Measurements from ENCODE around the gene NLK. TPM values are rescaled to one million over a fixed set of nuclear protein-coding genes. Genes with fewer than 3 reads are reported as not detected.

NLK gene
- total and polyA plus RNA-seq, 2 donors (not counting 1 experiment from before 2014, with no cell fraction given), result 12.7 to 24.8 TPM

DNA sequence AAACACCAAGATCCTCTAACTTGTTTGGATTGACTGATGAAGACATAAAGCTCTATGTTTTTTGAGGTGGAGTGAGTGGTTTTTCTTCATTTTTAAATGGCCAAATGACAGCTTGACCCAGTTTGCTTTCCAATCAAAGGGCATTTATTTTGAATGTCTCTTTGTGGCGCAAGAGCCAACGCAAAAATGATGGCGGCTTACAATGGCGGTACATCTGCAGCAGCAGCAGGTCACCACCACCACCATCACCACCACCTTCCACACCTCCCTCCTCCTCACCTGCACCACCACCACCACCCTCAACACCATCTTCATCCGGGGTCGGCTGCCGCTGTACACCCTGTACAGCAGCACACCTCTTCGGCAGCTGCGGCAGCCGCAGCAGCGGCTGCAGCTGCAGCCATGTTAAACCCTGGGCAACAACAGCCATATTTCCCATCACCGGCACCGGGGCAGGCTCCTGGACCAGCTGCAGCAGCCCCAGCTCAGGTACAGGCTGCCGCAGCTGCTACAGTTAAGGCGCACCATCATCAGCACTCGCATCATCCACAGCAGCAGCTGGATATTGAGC is 329 bp downstream of the NLK start:
- DNase-seq, result no peak
- POLR2A ChIA-PET, result no interaction called here
- H3K27me3 Mint-ChIP-seq, result no peaks in the 10 kb centered on the region
- peaks cover 60% of the 10 kb centered on the region for H3K4me1 Mint-ChIP-seq
- peak overlapping the region; percentile 79 for H3K9ac ChIP-seq (ENCODE audit: low read length)
- no peaks in the 10 kb centered on the region for H3K27me3 ChIP-seq (replicated peaks in 1 of 4; ENCODE audit: control extremely low read depth in 1 of 4, control insufficient read depth in 3 of 4, insufficient read depth in 4 of 4, low read length in 3 of 4)
- H4K20me1 ChIP-seq (ENCODE audit: control insufficient read depth, insufficient read depth, low read length, poor library complexity, severe bottlenecking), result no peaks in the 10 kb centered on the region
- TF ChIP-seq CTCF (IDR thresholded peaks at IDR 0.05) (no peak), EZH2 (IDR thresholded peaks at IDR 0.05; ENCODE audit: borderline replicate concordance, insufficient read depth, low read depth, low read length, poor library complexity, severe bottlenecking) (no peak)
- peak overlapping the region in 1 of 5 experiments; percentile 78 for H3K4me3 ChIP-seq (ENCODE audit: control extremely low read depth in 1 of 5, extremely low read depth in 1 of 5, insufficient read depth in 1 of 5, low read depth in 2 of 5, low read length in 4 of 5)
- peak overlapping the region; percentile 82 for H3K4me2 ChIP-seq (replicated peaks; ENCODE audit: low read depth, low read length, poor library complexity, severe bottlenecking)
- no peak overlapping the region for H3K27ac ChIP-seq (ENCODE audit: low read length in 2 of 2)
- peaks cover 58% of the 10 kb centered on the region for H3K79me2 ChIP-seq (ENCODE audit: control insufficient read depth, insufficient read depth, low read length)
- peak overlapping the region; percentile 55 for H3K27ac Mint-ChIP-seq
- H3K9me3 ChIP-seq (ENCODE audit: control extremely low read depth in 1 of 3, control insufficient read depth in 2 of 3, insufficient read depth in 1 of 3, low read length in 2 of 3), result peaks cover 0 to 5% (median 0%) of the 10 kb centered on the region in 3 donors
- H2AFZ ChIP-seq (ENCODE audit: insufficient read depth, low read depth, low read length, poor library complexity, severe bottlenecking), result no peak overlapping the region
- H3K4me3 Mint-ChIP-seq, result peak overlapping the region; percentile 87
- no peaks in the 10 kb centered on the region for H3K36me3 ChIP-seq (replicated peaks in 1 of 2; ENCODE audit: control extremely low read depth in 1 of 2, control insufficient read depth in 1 of 2, extremely low read depth in 1 of 2, insufficient read depth in 2 of 2, low read length in 1 of 2)
- no peaks in the 10 kb centered on the region for H3K9me3 Mint-ChIP-seq (ENCODE audit: insufficient read depth)
- no peak for ATAC-seq (ENCODE audit: low read depth)
- WGBS (ENCODE audit: insufficient coverage), result 97% methylated on average over 13 of the region's 16 CpGs
- CTCF ChIA-PET, result no interaction called here
- intact Hi-C loops (cut with micrococcal nuclease), result loop anchor here (5.0 to 10.0 kb wide), 2 partner anchors 54 to 98 kb away; no protein-coding TSS in a partner anchor
- peaks cover 40 to 56% of the 10 kb centered on the region in 2 donors for H3K4me1 ChIP-seq (ENCODE audit: control insufficient read depth in 2 of 2, insufficient read depth in 2 of 2, low read length in 2 of 2)

DNA sequence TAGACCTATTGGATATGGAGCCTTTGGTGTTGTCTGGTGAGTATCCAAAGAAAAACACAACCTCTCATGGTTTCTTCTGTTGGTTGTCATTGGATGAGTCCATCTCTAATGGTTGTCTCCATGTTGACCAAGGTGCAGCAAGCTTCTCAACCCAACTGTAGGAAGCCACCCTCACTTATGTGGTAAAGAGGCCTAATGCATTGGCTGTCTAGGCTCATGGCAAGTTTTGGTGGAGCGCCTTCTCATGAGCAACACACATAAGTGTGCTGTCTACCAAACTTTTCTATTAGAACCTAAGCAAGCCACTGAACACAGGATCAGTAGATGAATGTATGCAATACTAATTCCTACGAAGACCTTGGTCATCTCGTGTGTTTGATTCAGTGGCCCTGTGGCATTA is 819 bp downstream of the NLK start:
- Histone ChIP-seq H3K79me2 (ENCODE audit: control insufficient read depth, insufficient read depth, low read length) (peaks cover 63% of the 10 kb centered on the region), H4K20me1 (ENCODE audit: control insufficient read depth, insufficient read depth, low read length, poor library complexity, severe bottlenecking) (no peaks in the 10 kb centered on the region), H3K9me3 (ENCODE audit: control extremely low read depth in 1 of 3, control insufficient read depth in 2 of 3, insufficient read depth in 1 of 3, low read length in 2 of 3) (peaks cover 0 to 5% (median 0%) of the 10 kb centered on the region in 3 donors), H3K27me3 (replicated peaks in 1 of 4; ENCODE audit: control extremely low read depth in 1 of 4, control insufficient read depth in 3 of 4, insufficient read depth in 4 of 4, low read length in 3 of 4) (no peaks in the 10 kb centered on the region), H3K4me2 (replicated peaks; ENCODE audit: low read depth, low read length, poor library complexity, severe bottlenecking) (peak overlapping the region; percentile 82), H3K9ac (ENCODE audit: low read length) (peak overlapping the region; percentile 12), H3K27ac (ENCODE audit: low read length in 2 of 2) (no peak overlapping the region), H3K4me3 (ENCODE audit: control extremely low read depth in 1 of 5, extremely low read depth in 1 of 5, insufficient read depth in 1 of 5, low read depth in 2 of 5, low read length in 4 of 5) (no peak overlapping the region), H3K4me1 (ENCODE audit: control insufficient read depth in 2 of 2, insufficient read depth in 2 of 2, low read length in 2 of 2) (peaks cover 40 to 56% of the 10 kb centered on the region in 2 donors), H2AFZ (ENCODE audit: insufficient read depth, low read depth, low read length, poor library complexity, severe bottlenecking) (no peak overlapping the region), H3K36me3 (replicated peaks in 1 of 2; ENCODE audit: control extremely low read depth in 1 of 2, control insufficient read depth in 1 of 2, extremely low read depth in 1 of 2, insufficient read depth in 2 of 2, low read length in 1 of 2) (no peaks in the 10 kb centered on the region)
- DNase-seq, result no peak
- TF ChIP-seq EZH2 (IDR thresholded peaks at IDR 0.05; ENCODE audit: borderline replicate concordance, insufficient read depth, low read depth, low read length, poor library complexity, severe bottlenecking), result no peak
- no peak for TF ChIP-seq CTCF (IDR thresholded peaks at IDR 0.05)
- ChIA-PET POLR2A (no interaction called here), CTCF (no interaction called here)
- intact Hi-C loops (cut with micrococcal nuclease), result loop anchor here (5.0 to 10.0 kb wide), 2 partner anchors 54 to 98 kb away; no protein-coding TSS in a partner anchor
- H3K9me3 Mint-ChIP-seq (ENCODE audit: insufficient read depth), result no peaks in the 10 kb centered on the region
- H3K4me1 Mint-ChIP-seq, result peaks cover 64% of the 10 kb centered on the region
- WGBS (ENCODE audit: insufficient coverage), result no CpG with 5 or more reads among the region's 3 CpGs
- no peak for ATAC-seq (ENCODE audit: low read depth)
- peak overlapping the region; percentile 34 for H3K27ac Mint-ChIP-seq
- H3K27me3 Mint-ChIP-seq, result no peaks in the 10 kb centered on the region
- peak overlapping the region; percentile 87 for H3K4me3 Mint-ChIP-seq

Data from B cell (primary cell).